Measurements from ENCODE around the gene ICOSLG.
"Not testable (repeated sequence)": the region's sequence is repeated elsewhere in the genome, so short reads cannot be mapped to it uniquely, and the experiment has no call there.

GRCh38 chr21:44181506-44181905 lies 59.2 kb downstream of the ICOSLG start:
- not testable (repeated sequence) for TF ChIP-seq NFYB (CRISPR knock-in tag; conservative IDR thresholded peaks at IDR 0.05; ENCODE audit: low read depth); CREM (CRISPR knock-in tag; IDR thresholded peaks at IDR 0.05); MAX (CRISPR knock-in tag; IDR thresholded peaks at IDR 0.05); RELA (CRISPR knock-in tag; IDR thresholded peaks at IDR 0.05; ENCODE audit: borderline replicate concordance); CDX4 (CRISPR knock-in tag; IDR thresholded peaks at IDR 0.05; ENCODE audit: borderline replicate concordance); USF1 (CRISPR knock-in tag; IDR thresholded peaks at IDR 0.05); MXD4 (CRISPR knock-in tag; IDR thresholded peaks at IDR 0.05; ENCODE audit: borderline replicate concordance); IRF2 (CRISPR knock-in tag; IDR thresholded peaks at IDR 0.05; ENCODE audit: borderline replicate concordance, low read depth); E2F5 (CRISPR knock-in tag; IDR thresholded peaks at IDR 0.05)
- TF ChIP-seq, protein P1, sequence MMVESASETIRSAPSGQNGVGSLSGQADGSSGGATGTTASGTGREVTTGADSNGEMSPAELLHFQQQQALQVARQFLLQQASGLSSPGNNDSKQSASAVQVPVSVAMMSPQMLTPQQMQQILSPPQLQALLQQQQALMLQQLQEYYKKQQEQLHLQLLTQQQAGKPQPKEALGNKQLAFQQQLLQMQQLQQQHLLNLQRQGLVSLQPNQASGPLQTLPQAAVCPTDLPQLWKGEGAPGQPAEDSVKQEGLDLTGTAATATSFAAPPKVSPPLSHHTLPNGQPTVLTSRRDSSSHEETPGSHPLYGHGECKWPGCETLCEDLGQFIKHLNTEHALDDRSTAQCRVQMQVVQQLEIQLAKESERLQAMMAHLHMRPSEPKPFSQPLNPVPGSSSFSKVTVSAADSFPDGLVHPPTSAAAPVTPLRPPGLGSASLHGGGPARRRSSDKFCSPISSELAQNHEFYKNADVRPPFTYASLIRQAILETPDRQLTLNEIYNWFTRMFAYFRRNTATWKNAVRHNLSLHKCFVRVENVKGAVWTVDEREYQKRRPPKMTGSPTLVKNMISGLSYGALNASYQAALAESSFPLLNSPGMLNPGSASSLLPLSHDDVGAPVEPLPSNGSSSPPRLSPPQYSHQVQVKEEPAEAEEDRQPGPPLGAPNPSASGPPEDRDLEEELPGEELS (CRISPR knock-in tag; IDR thresholded peaks at IDR 0.05), result not testable (repeated sequence)
- TF ChIP-seq, protein P2, sequence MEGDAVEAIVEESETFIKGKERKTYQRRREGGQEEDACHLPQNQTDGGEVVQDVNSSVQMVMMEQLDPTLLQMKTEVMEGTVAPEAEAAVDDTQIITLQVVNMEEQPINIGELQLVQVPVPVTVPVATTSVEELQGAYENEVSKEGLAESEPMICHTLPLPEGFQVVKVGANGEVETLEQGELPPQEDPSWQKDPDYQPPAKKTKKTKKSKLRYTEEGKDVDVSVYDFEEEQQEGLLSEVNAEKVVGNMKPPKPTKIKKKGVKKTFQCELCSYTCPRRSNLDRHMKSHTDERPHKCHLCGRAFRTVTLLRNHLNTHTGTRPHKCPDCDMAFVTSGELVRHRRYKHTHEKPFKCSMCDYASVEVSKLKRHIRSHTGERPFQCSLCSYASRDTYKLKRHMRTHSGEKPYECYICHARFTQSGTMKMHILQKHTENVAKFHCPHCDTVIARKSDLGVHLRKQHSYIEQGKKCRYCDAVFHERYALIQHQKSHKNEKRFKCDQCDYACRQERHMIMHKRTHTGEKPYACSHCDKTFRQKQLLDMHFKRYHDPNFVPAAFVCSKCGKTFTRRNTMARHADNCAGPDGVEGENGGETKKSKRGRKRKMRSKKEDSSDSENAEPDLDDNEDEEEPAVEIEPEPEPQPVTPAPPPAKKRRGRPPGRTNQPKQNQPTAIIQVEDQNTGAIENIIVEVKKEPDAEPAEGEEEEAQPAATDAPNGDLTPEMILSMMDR (IDR thresholded peaks at IDR 0.05), result not testable (repeated sequence)
- TF ChIP-seq, protein P3, sequence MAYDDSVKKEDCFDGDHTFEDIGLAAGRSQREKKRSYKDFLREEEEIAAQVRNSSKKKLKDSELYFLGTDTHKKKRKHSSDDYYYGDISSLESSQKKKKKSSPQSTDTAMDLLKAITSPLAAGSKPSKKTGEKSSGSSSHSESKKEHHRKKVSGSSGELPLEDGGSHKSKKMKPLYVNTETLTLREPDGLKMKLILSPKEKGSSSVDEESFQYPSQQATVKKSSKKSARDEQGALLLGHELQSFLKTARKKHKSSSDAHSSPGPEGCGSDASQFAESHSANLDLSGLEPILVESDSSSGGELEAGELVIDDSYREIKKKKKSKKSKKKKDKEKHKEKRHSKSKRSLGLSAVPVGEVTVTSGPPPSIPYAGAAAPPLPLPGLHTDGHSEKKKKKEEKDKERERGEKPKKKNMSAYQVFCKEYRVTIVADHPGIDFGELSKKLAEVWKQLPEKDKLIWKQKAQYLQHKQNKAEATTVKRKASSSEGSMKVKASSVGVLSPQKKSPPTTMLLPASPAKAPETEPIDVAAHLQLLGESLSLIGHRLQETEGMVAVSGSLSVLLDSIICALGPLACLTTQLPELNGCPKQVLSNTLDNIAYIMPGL (CRISPR knock-in tag; IDR thresholded peaks at IDR 0.05), result not testable (repeated sequence)
- TF ChIP-seq, protein P4, sequence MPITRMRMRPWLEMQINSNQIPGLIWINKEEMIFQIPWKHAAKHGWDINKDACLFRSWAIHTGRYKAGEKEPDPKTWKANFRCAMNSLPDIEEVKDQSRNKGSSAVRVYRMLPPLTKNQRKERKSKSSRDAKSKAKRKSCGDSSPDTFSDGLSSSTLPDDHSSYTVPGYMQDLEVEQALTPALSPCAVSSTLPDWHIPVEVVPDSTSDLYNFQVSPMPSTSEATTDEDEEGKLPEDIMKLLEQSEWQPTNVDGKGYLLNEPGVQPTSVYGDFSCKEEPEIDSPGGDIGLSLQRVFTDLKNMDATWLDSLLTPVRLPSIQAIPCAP (CRISPR knock-in tag; IDR thresholded peaks at IDR 0.05), result not testable (repeated sequence)

Data from WTC11 (cell line).